GM10248 (cell line): Measurements from ENCODE around the gene NUP37.
A peak's percentile ranks its signal among the peaks of the same experiment; 100 is the strongest.

Source experiments
- CTCF ChIA-PET: fragments of 300-600 bp; sonication (Branson Sonifier 250); formaldehyde crosslinking; extraction: SDS; loops from one replicate; lab custom pipeline; 2021; ENCODE audit warnings: antibody characterized with exemption; lab: Yijun Ruan, JAX
- POLR2A ChIA-PET: fragments of 350-650 bp; sonication (Branson Sonifier 250); formaldehyde crosslinking; extraction: SDS; loops from one replicate; lab custom pipeline; 2020; ENCODE audit warnings: antibody characterized with exemption; lab: Yijun Ruan, JAX
- DNase-seq: peaks from one replicate; pipeline ENCODE4 v3.0.0; 2012; ENCODE audit errors: extremely low spot score
- CTCF ChIP-seq: IDR thresholded peaks from 2 replicates; pipeline ENCODE4 v1.5.1; 2012; ENCODE audit warnings: mild to moderate bottlenecking, low read depth; ENCODE audit errors: extremely low read depth, missing control alignments, control extremely low read depth

The NUP37 gene

GRCh38 chr12:102069707-102070106, 50.2 kb downstream of the NUP37 start:
- TF ChIP-seq CTCF = no peak
- CTCF ChIA-PET = interaction anchor here (1.3 to 2.8 kb wide), 5 partner anchors 25 to 160 kb away, joined by 3 to 7 read pairs (median 5); no protein-coding TSS in a partner anchor
- DNase-seq = no peak
- POLR2A ChIA-PET = no interaction called here

GRCh38 chr12:102067574-102068258, 52.2 kb downstream of the NUP37 start:
- DNase-seq = no peak
- ChIA-PET POLR2A (no interaction called here), CTCF (interaction anchor here (0.8 to 2.8 kb wide), 4 partner anchors 17 to 743 kb away, joined by 3 to 7 read pairs (median 4); no protein-coding TSS in a partner anchor)
- no peak for TF ChIP-seq CTCF

- TF ChIP-seq CTCF = no peak
- CTCF ChIA-PET = no interaction called here
- POLR2A ChIA-PET = no interaction called here
- DNase-seq = no peak
Observed at GRCh38 chr12:102064476-102064875, 55.4 kb downstream of the NUP37 start.

GRCh38 chr12:102063069-102063468, 56.8 kb downstream of the NUP37 start:
- ChIA-PET CTCF (no interaction called here), POLR2A (no interaction called here)
- DNase-seq = no peak
- no peak for TF ChIP-seq CTCF

- ChIA-PET CTCF (interaction anchor here (0.8 to 1.4 kb wide), 2 partner anchors 18 to 706 kb away, joined by 3 to 4 read pairs; no protein-coding TSS in a partner anchor), POLR2A (no interaction called here)
- TF ChIP-seq CTCF = no peak
Observed at GRCh38 chr12:102062419-102062806, 57.5 kb downstream of the NUP37 start.

GRCh38 chr12:102061560-102062418, 58.1 kb downstream of the NUP37 start, which contains the start of gene WASHC3:
TSS of gene WASHC3 (minus strand) at chr12:102061991. CDS start at chr12:102061962, 29 bp downstream.
- TF ChIP-seq CTCF = no peak
- ChIA-PET POLR2A (interaction anchor here (0.6 to 1.1 kb wide), 2 partner anchors 10 to 1722 kb away, joined by 3 read pairs; no protein-coding TSS in a partner anchor), CTCF (interaction anchor here (0.7 to 1.4 kb wide), 5 partner anchors 9 to 707 kb away, joined by 3 to 4 read pairs (median 3); no protein-coding TSS in a partner anchor)
- peak; percentile 90 for DNase-seq

More at GRCh38 chr12:102062419-102062806, 57.5 kb downstream of the NUP37 start:
- no peak for DNase-seq
